Measurements from ENCODE around the gene AGPAT2.

AGPAT2 gene

GRCh38 chr9:136661641-136662325, 25.5 kb downstream of the AGPAT2 start:
- DNase-seq (ENCODE audit: low read depth, low spot score), result no peak

- DNase-seq (ENCODE audit: low read depth, low spot score), result no peak
These were observed 26.2 kb downstream of the AGPAT2 start for GRCh38 chr9:136660971-136661550.

GRCh38 chr9:136659861-136660784, 27.1 kb downstream of the AGPAT2 start:
- DNase-seq (ENCODE audit: low read depth, low spot score), result no peak

- DNase-seq (ENCODE audit: low read depth, low spot score), result no peak
These were observed 28.3 kb downstream of the AGPAT2 start for GRCh38 chr9:136658849-136659535.

- DNase-seq (ENCODE audit: low read depth, low spot score), result no peak
These were observed 29.0 kb downstream of the AGPAT2 start for GRCh38 chr9:136657974-136658848.

- no peak for DNase-seq (ENCODE audit: low read depth, low spot score)
These were observed 30.3 kb downstream of the AGPAT2 start for GRCh38 chr9:136656795-136657611.

GRCh38 chr9:136656183-136656738, 31.0 kb downstream of the AGPAT2 start:
- no peak for DNase-seq (ENCODE audit: low read depth, low spot score)

- DNase-seq (ENCODE audit: low read depth, low spot score), result no peak
These were observed 31.6 kb downstream of the AGPAT2 start for GRCh38 chr9:136655536-136656182.

- no peak for DNase-seq (ENCODE audit: low read depth, low spot score)
These were observed 32.3 kb downstream of the AGPAT2 start for GRCh38 chr9:136654820-136655535.

GRCh38 chr9:136653323-136654079, 33.8 kb downstream of the AGPAT2 start:
- DNase-seq (ENCODE audit: low read depth, low spot score), result no peak

- DNase-seq (ENCODE audit: low read depth, low spot score), result no peak
These were observed 35.4 kb downstream of the AGPAT2 start for GRCh38 chr9:136651860-136652259.

GRCh38 chr9:136650648-136651047, 36.6 kb downstream of the AGPAT2 start:
- DNase-seq (ENCODE audit: low read depth, low spot score), result no peak

GRCh38 chr9:136650021-136650420, 37.2 kb downstream of the AGPAT2 start:
- no peak for DNase-seq (ENCODE audit: low read depth, low spot score)

- DNase-seq (ENCODE audit: low read depth, low spot score), result no peak
These were observed 38.5 kb downstream of the AGPAT2 start for GRCh38 chr9:136648751-136649150.

GRCh38 chr9:136646827-136647711, 40.2 kb downstream of the AGPAT2 start:
- DNase-seq (ENCODE audit: low read depth, low spot score), result no peak

GRCh38 chr9:136645903-136646754, 41.1 kb downstream of the AGPAT2 start:
- DNase-seq (ENCODE audit: low read depth, low spot score), result peak; percentile 60

All from ELF-1 (cell line).